Fibroblast of lung (primary cell): ENCODE results near the gene HS6ST2.

Experiments
- CTCF ChIP-seq, 2 donors: IDR thresholded peaks in 1 of 2; conservative IDR thresholded peaks in 1 of 2; 1 replicate in 1 of 2; 2 replicates in 1 of 2; pipeline ENCODE4 v1.5.1; 2011 to 2012; ENCODE audit warnings: low read length in 2 of 2, control low read depth in 1 of 2, inconsistent platforms in 1 of 2, low read depth in 1 of 2, mild to moderate bottlenecking in 1 of 2
- EZH2 ChIP-seq: IDR thresholded peaks from 2 replicates; pipeline ENCODE4 v1.5.1; 2012; ENCODE audit warnings: low read length, control low read depth, mild to moderate bottlenecking; ENCODE audit errors: missing control alignments

DNA sequence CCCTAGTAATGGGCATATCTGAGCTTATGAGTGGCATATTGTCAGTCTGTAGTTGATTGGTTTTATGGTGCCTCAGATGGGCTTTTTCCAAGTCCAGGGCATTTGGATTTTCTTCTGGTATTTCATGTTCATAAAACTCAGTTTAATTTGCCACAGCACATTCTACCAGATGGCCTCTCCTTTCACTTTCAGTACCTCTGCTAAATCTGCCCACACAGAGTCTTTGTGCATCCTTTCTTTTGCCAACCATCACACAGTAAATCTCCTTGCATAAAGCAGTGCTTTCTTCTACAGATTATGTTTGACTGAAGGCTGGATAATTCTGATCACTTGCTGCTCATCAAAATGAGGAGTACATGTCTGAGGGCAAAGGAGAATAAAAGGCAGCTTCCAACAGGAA lies 98.2 kb downstream of the HS6ST2 start:
- TF ChIP-seq CTCF (conservative IDR thresholded peaks at IDR 0.05 in 1 of 2, IDR thresholded peaks at IDR 0.05 in 1 of 2; ENCODE audit: low read depth in 1 of 2, low read length in 2 of 2): no peak
- TF ChIP-seq EZH2: no peak
